ENCODE measurements around the gene CAMTA1.

The CAMTA1 gene

DNA sequence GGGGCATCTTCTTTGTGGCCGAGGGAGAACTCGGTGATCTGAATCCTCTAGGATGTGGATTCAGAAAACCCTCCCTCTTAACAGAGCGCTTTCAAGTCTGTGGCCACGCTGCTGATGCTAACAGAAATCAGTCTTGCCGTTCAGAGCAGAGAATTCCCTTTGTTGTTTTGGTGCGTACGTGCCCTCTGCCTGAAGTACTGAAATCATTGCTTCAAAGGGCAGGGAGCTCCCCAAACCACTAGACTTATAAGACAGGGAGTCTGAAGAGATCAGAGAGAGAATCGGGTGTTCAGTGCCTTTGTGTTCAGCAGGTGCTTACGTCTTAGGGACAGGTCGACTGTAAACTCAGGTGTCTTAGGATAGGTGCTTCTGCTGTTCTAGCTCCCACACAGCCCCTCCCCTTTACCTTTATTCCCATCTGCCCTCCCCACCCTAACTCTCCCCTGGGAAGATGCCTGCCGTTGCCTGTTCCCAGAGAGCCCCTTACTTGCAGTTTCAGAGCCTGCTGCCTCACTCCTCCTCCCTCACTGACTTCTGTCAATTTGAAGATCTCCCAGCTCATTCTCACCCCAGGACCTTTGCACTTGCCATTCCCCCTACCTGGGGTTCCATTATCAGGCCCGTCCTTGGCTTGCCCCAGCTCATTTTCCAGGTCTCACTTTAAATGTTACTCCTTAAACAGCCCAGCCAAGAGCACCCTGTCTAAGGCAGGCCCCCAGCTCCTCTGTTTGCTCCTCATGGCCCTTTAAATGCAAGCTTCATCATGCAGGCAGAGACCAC lies 143.0 kb downstream of the CAMTA1 start:
- DNase-seq (ENCODE audit: low read depth in 3 of 3) = no peak

DNA sequence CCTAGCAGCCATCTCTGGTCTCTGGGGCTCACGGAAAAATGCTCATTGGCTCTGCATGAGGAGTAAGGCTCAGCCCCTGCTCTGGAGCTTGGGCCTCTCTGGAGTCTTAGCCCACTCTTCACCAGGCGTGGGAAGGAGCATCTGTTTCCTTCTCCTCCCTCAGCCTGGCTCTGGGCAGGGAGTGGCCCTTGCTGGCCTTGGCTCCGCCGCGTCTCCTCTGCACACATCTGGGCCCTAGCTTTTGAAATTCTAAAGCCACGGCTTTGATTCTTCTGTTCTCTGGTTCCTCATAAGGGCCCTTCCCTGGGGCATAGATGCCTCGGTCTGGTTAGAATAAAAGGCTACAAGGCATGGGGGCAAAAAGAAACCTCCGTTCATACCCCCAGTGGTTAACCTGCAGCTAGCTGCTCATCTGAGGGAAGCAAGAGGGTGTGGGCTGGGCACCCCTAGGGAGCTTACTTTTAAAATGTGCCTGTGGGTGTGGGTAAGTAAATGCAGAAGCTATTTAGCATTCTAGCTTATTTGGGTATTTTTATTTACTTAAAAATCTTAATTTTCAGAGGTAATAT lies 145.6 kb downstream of the CAMTA1 start:
- no peak for DNase-seq (ENCODE audit: low read depth in 3 of 3)

DNA sequence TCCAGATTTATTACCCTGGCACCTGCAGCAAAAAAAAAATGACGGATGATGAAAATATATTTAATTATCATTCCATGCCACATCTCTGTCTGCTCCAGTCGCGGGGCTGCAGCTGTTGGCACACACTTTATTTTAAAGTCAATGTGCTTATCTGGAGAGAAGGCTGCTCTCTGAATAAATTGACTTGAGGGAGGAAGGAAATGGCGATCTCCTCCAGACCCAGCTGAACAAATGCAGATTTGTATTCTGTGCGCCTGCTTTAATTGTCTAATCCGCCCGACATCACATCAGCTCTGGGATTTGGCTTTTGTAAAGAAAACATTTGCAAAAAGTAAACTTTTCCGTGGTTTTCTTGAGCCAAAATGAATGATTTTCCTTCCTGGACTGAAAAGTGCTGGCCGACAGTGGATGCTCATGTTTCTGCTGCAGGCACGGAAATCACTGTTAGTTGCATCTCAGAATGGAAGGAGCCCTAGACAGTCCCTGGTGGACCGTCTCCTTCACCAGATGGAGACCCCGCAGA lies 150.2 kb downstream of the CAMTA1 start:
- DNase-seq (ENCODE audit: low read depth in 3 of 3) = no peak

DNA sequence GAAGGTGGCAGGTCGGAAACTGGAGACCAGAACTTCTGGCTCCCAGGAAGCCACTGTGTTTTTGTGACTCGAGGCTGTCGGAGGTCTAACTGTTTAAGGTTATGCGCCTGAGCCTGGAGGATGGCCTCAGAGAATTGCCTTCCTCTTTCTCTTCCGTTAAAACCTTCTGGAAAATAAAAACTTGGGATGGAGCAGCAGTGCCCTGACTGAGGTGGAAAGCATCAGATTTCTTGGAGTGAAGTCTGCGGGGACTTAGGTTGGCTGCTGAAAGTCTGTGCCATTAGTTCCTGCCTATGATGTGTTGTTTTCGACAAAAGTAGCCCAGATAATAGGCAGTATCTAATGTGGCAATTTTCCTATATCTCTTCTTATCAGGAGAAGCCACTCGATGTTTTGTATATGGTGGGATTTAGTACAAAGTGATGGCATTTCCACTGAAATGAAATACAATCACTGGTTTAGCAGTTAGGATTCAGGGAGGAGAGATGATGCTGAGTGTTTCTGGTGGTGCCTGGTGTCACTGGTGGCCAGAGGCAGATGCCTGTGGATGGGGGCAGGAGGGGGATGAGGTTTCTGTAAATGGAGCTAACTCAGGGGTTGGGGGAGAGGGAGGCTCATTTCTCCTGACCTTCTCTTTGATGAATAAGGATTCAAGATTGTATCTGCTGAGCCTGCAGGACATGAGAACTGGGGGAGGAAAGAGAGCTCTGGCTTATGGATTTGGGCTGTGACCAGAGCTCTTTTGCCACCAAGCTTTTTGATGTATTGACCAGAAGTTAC lies 150.8 kb downstream of the CAMTA1 start:
- no peak for DNase-seq (ENCODE audit: low read depth in 3 of 3)

DNA sequence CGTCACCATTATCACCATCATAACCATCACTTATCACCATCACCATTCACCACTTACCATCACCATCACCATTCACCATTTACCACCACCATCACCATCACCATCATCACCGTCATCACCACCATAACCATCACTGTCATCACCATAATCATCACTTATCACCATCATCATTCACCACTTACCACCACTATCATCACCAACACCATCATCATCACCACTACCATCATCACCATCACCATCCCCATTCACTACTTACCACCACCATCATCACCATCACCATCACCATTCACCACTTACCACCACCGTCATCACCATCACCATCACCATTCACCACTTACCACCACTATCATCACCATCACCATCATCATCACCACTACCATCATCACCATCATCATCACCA lies 151.8 kb downstream of the CAMTA1 start:
- no peak for DNase-seq (ENCODE audit: low read depth in 3 of 3)

DNA sequence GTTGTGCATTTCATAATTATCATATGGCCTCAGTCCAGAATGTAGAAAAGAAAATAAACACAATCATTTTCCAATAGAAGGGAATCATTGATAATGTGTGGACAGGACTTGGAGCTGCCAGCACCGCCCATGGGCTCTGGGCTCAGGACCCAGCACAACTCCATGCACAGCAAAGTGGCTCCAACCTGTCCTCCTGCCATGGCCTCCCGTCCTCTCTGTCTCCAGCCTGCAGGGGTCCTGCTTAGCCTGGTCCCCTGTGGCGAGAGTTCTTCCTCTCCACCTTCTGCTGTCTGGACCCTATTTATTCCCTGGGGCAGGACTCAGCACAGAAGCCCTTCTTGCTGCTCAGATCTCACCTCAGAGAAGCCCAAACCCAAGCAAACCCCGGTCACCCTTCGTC lies 154.1 kb downstream of the CAMTA1 start:
- no peak for DNase-seq (ENCODE audit: low read depth in 3 of 3)

DNA sequence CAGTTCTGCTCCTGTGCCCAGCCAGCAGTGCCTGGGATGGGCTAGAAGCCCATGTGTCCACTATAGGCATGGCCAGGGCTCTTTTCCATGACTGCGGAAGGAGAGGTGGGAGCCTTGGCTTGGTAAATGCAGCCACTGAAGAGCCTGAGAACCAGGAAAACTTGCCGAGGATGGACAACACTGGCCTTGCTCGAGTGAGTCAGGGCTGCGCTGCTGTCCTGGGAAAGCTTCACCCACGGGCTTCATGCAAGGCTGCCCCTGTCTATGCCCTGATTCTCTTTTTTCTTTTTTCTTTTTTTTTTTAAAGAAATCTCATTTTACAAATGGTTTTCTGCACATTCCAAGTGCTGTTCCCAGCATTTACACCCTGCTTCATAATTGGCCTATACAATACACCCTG lies 156.5 kb downstream of the CAMTA1 start:
- DNase-seq (ENCODE audit: low read depth in 3 of 3) = no peak

DNA sequence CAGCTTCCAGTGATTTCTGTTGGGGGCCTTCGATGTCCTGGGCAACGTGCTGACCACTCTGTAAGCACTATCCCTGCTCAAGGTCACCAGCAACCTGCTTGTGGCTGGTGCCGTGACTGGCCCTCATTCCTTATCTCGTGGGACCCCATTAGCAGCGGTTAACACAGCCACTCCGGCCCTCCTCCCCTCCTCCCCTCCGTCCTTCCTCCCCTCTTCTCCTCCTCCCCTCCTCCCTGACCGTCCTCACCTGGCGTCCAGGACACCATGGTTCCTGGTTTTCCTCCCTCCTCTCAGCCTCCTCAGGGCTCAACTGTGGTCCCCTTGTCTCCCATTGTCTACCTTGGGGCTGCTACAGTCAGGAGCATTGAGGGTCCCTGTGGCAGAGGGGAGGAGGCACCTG lies 157.7 kb downstream of the CAMTA1 start:
- DNase-seq (ENCODE audit: low read depth in 3 of 3) = no peak

DNA sequence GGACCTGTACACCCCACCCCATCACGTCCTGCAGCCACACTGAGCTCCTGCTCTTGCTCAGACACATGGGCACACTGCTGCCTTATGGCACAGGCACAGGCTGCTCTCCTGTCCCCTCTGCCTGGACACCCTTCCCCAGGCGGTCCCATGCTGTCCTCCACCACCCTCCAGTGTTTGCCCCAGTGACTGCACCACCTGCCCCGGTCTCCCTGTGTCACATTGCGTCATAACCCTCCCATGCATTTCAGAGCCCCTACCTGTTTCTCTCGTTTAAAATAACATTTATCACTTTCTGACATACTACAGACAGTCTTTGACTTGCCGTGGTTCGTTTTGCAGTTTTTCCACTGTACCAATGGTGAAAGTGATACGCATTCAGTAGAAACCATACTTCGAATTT lies 159.2 kb downstream of the CAMTA1 start:
- DNase-seq (ENCODE audit: low read depth in 3 of 3) = no peak

DNA sequence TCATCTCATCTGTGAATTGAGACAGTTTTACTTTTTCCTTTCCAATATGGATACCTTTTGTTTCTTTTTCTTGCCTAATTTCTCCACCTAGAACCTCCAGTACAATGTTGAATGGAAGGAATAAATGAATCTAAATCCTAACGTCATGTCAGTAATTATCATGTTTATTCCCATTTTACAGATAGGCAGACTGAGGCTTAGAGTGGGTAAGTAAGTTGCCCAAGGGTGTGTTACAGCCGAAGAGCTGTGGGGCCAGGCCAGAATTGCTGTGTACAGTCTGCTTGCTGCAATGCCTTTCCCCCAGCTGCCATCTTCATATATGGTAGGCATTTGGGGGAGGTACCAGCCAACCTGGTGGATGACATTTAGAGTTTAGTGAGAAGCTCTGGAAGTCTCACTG lies 162.7 kb downstream of the CAMTA1 start:
- no peak for DNase-seq (ENCODE audit: low read depth in 3 of 3)

DNA sequence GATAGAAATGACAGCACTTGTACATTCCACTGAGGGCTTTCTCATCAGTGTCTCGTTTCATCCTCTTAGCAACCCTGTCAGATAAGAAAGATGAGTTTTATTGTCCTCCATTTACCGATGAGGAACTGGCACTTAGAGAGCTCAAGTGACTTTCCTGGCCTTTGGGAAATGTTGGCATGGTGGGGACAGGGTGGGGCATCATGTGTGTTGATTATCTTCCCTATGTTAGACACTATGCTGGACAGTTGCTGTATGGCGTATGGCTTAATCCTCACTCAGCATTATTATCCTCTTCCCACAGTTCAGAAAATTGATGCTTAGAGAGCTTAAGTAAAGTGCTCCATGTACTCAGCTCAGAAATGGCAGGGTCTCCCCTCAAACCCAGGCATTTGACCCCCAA lies 163.2 kb downstream of the CAMTA1 start:
- DNase-seq (ENCODE audit: low read depth in 3 of 3) = no peak

DNA sequence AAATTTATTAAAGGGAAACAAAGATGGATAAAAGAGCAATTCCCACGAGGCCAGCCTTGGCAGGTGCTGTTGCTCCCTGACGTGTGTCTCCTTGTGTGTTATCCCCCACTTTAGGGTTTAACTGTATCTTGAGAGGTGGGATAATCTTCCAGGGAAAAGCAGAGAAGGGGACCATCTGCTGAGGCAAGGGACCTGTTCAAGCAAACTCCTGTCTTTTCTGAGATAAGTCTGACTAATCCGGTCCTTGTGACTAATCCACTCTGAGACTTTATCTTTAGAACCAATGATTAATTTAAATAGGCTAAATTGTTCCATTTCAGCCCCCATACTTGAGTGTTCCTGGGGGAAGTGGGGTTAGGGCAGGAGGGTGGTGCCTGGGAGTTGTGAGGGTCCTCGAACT lies 163.6 kb downstream of the CAMTA1 start:
- DNase-seq (ENCODE audit: low read depth in 3 of 3) = no peak

DNA sequence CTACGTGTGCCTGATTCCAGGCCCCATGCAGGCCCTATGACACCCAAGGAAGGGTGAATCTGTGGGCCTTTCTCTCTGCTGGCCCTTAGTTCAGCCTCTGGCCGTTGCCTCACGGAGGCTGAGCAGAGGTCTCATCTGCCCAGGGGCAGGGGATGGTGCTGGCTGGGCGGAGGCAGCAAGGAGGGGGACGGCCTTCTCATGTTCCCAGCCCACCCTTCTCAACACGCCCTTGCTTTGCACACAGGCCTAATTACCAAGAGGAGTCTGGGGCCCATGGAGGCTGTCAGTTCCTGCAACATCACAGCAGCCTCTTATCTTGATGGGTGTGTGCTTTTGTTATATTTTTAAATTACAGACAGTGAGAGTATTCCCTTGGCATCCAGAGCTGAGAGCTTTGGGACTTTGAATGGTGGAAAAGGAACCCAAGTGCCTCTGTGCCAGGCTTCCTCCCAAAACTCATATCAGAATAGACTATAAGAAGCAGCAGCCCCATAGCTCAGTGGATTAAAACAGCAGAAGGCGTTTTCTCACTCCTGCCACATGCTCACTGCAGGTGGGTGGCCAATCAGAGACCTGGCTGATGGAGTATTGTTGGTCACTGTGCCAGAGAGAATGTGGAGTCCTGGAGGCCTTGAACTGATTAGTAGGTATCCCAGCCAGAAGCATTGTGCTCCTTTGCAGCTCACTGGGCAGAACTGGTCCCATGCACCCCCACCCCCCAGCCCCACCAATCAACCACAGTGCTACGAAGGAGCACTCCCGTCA lies 164.9 kb downstream of the CAMTA1 start:
- DNase-seq (ENCODE audit: low read depth in 3 of 3) = no peak

DNA sequence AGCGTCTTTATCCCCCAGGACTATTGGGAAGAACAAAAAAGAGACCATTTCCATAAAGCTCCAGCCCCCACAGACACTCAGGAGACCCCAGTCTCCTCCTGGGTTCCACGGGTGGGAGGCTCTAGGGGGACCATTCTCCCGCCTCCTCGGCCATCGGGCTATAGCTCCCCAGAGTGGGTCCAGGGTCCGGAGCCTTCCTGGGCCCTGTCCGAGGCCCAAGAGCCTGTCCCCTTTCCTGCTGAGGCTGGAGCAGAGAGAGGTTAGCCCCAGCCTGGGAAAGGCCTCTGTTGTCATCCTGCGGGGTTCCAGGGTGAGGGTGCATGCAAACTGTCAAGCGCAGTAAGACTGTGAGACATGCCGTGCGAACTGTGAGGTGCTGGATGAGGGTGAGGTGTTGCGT lies 166.3 kb downstream of the CAMTA1 start:
- no peak for DNase-seq (ENCODE audit: low read depth in 3 of 3)

DNA sequence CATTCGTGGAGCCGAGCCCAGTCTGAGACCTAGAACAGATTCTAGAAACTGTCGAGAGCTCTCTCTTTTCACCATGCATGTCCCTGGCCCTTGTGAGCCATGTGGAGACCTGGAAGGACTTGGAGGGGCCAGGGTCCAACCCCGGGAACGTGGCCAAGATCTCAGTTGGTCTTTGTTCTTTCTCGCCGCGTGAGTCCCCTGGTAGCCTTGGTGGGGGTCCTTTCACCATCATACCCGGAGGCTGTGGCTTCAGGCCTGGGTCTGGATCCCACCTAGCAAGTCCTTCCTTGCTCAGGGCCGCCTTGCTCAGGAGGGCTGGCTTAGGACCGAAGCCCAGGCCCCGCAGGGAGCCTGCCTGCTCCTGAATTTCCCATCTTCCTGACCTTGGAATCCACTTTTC lies 168.0 kb downstream of the CAMTA1 start:
- DNase-seq (ENCODE audit: low read depth in 3 of 3) = no peak

DNA sequence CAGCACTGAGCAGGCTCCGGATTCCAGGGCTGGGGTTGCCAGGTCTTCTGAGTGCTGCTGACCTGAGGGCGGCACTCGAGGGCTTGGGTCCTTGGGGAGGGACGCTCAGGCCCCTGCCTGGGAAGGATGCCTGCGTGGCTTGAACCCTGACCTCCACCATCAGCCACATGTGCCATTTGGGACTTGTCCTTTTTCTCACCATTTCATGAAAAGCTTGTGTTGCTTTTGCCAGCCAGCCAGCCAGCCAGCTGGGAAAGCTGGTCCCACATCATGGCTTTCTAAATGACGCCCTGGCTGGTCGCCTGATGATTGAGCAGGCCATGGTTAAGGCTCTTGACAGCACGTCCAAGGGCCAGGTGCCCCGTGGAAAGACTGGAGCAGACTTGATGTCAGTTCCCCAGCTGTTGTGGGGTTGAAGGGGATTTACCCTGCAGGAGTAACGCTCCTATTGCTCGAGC lies 168.7 kb downstream of the CAMTA1 start:
- no peak for DNase-seq (ENCODE audit: low read depth in 3 of 3)

DNA sequence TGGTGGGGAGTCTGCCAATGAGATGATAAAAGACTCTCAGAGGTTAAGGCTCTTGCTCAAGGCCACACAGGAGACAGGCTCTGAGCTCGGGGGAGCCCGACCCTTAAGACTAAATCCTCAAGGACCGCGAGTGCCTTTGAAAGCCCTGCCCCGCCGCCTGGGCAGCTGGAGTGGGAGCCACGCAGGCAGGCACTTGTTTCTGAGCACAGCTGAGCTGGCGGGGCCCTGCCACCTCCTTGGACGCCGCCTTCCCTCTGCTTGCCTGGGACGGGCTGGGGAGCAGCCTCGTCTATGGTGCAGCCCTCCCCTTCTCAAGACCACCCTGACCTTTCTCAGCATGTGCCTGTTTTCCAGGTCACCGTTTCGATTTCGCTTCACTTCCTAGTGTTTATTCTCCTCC lies 169.3 kb downstream of the CAMTA1 start:
- DNase-seq (ENCODE audit: low read depth in 3 of 3) = no peak

DNA sequence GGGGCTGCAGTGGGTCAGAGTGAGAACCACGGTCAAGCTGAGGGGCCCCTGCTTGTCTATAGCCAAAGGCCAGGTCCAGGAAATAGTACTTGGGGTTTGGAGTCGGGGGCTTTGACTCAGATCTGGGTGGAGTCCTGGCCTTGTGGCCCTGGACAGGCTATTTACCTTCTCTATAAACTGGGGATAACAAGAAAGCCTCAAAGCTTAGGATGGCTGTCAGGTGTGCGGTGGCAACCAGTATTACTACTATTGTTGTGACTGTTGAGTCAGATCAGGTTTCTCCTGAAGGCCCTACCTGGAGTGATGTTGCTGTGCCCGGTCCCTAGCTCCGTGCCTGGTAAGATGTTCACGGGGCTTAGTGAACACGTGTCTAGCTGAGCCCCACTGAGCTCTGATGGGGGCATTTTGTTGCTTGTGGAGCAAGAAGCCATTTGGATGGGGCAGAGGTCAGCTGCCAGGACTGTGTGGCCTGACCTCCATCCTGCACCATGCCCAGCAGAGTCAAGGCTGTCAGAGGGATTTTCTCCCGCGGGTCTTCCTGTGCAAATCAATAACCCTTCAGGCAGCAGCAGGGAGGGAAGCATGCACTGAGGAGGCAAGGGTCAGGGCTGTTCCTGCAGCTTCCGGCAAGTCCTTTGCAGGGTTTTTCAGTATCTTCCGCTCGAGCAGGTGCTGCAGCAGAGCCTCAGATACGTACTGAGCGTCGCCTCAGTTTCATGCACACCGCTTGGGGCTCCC lies 170.3 kb downstream of the CAMTA1 start:
- DNase-seq (ENCODE audit: low read depth in 3 of 3) = no peak

DNA sequence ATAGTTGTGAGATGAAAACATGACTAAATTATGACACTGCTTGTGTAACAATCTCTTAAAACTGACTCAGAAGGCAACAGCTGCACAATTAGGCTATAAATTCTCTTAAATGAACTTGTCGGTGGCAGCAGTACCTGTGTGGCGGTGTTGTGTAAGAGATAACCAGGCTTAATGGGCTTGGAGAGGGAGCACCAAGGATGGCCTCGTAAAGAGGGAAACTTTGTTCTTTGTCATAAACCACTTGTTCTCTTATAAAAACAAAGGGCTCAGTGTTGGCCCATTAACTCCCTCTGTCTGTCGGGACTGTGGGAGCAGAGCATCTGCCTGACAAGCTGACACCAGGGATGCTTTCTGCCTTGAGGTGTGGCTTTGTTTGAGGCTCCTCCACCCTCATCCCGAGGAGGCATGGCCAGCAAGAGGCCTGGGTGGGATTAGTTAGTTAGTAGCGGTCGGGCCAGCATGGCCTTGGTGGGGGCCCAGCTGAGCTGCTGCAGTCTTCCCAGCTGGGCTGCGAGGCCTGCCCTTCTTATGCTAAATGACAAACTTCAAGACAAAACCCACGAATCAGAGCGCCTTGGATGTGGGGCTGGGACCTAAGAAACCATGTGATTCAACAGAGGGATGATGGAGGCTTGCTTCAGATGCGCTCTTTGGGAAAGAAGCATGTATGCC lies 171.4 kb downstream of the CAMTA1 start:
- no peak for DNase-seq (ENCODE audit: low read depth in 3 of 3)

DNA sequence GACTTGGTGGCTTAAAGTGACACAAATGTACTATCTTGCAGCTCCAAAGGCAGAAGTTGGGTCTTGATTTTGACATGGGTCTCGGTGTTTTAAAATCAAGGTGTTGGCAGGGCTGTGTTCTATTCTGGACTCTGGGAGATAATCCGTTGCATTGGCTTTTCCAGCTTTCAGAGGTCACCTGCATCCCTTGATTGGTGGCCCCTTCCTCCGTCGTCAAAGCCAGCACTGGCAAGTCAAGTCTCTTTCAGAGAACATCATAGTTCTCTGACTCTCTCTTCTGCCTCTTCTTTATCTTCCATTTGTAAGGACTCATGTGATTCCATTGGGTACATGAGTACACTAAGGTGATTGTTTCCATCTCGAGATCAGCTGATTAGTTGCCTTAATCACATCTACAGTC lies 172.1 kb downstream of the CAMTA1 start:
- DNase-seq (ENCODE audit: low read depth in 3 of 3) = no peak

All from stimulated activated CD4-positive, alpha-beta T cell treated with anti-CD3 and anti-CD28 coated beads, TNF-alpha, amount 100 ng/mL, for 24 hours (primary cell).